Smooth muscle cell of the brain vasculature (primary cell): ENCODE measurements around the gene KRT6B.
"Not testable (repeated sequence)": the region's sequence is repeated elsewhere in the genome, so short reads cannot be mapped to it uniquely, and the experiment has no call there.

Experiments
- DNase-seq: peaks from one replicate; pipeline ENCODE4 v3.0.0-alpha.2; 2012; ENCODE audit warnings: low read depth, low spot score

Gene KRT6B

GRCh38 chr12:52452101-52452500 is at the start of gene KRT6B:
Gene KRT6B (minus strand): TSS chr12:52452146. CDS start chr12:52452078, 68 bp downstream.
- DNase-seq, result no peak

- DNase-seq, result no peak
These were observed 49.5 kb upstream of the KRT6B start for GRCh38 chr12:52501490-52501889.

- DNase-seq, result not testable (repeated sequence)
These were observed 48.6 kb upstream of the KRT6B start for GRCh38 chr12:52500574-52500973.

GRCh38 chr12:52499806-52500560 is 48.0 kb upstream of the KRT6B start:
- no peak for DNase-seq

- no peak for DNase-seq
These were observed 47.0 kb upstream of the KRT6B start for GRCh38 chr12:52498946-52499345.

- no peak for DNase-seq
These were observed 46.0 kb upstream of the KRT6B start for GRCh38 chr12:52497975-52498374.

GRCh38 chr12:52496590-52497071 is 44.7 kb upstream of the KRT6B start:
- DNase-seq, result no peak

GRCh38 chr12:52496054-52496453 is 44.1 kb upstream of the KRT6B start:
- no peak for DNase-seq

GRCh38 chr12:52495389-52495788 is 43.4 kb upstream of the KRT6B start:
- no peak for DNase-seq

- no peak for DNase-seq
These were observed 42.6 kb upstream of the KRT6B start for GRCh38 chr12:52494518-52494917.

- no peak for DNase-seq
These were observed 42.2 kb upstream of the KRT6B start for GRCh38 chr12:52494100-52494499.

- no peak for DNase-seq
These were observed 41.2 kb upstream of the KRT6B start, which contains the start of gene KRT6A for GRCh38 chr12:52493172-52493571. Gene KRT6A (minus strand): TSS chr12:52493257. CDS start chr12:52493188, 69 bp downstream.

GRCh38 chr12:52492405-52492804 is 40.5 kb upstream of the KRT6B start:
- not testable (repeated sequence) for DNase-seq

GRCh38 chr12:52491495-52491894 is 39.5 kb upstream of the KRT6B start:
- DNase-seq, result not testable (repeated sequence)

GRCh38 chr12:52488736-52489135 is 36.8 kb upstream of the KRT6B start:
- no peak for DNase-seq

GRCh38 chr12:52487744-52488443 is 35.9 kb upstream of the KRT6B start:
- not testable (repeated sequence) for DNase-seq

GRCh38 chr12:52487211-52487610 is 35.3 kb upstream of the KRT6B start:
- no peak for DNase-seq

- no peak for DNase-seq
These were observed 34.5 kb upstream of the KRT6B start for GRCh38 chr12:52486166-52487105.

- DNase-seq, result no peak
These were observed 28.1 kb upstream of the KRT6B start for GRCh38 chr12:52480073-52480472.

GRCh38 chr12:52477651-52478050 is 25.7 kb upstream of the KRT6B start:
- no peak for DNase-seq

GRCh38 chr12:52474212-52474611 is 22.3 kb upstream of the KRT6B start:
- no peak for DNase-seq

GRCh38 chr12:52473768-52474167 is 21.8 kb upstream of the KRT6B start, which contains the start of gene KRT6C:
Gene KRT6C (minus strand): TSS chr12:52473805. CDS start chr12:52473737, 68 bp downstream.
- DNase-seq, result no peak
